AG04450 (cell line): ENCODE results near the gene GALNT2. TPM values are rescaled to one million over a fixed set of nuclear protein-coding genes. Genes with fewer than 3 reads are reported as not detected.

Experiments used
- CTCF ChIA-PET: fragments of 300-600, 350-600 bp; formaldehyde crosslinking; extraction: SDS; loops from one replicate; lab custom pipeline; 2022; ENCODE audit warnings: antibody characterized with exemption, inconsistent platforms; lab: Charles Lee
- POLR2A ChIA-PET: fragments of 350-600 bp; formaldehyde crosslinking; extraction: SDS; loops from one replicate; lab custom pipeline; 2021; ENCODE audit warnings: antibody characterized with exemption, inconsistent platforms; lab: Yijun Ruan, JAX
- DNase-seq: peaks from one replicate; pipeline ENCODE4 v3.0.0-alpha.2; 2011; ENCODE audit warnings: low read depth, low spot score
- H3K27ac ChIP-seq: one replicate; pipeline ENCODE4 v1.5.1; 2012; ENCODE audit warnings: low read depth, low read length, control low read depth
- H3K27me3 ChIP-seq: one replicate; pipeline ENCODE4 v1.6.0; 2012; ENCODE audit warnings: low read length; ENCODE audit not compliant: control insufficient read depth, insufficient read depth
- H3K4me3 ChIP-seq: 2 replicates; pipeline ENCODE4 v1.5.1; 2011; ENCODE audit warnings: mild to moderate bottlenecking, low read depth, low read length, control low read depth
- H3K9me3 ChIP-seq: 2 replicates; pipeline ENCODE4 v1.5.1; 2012; ENCODE audit warnings: low read length; ENCODE audit not compliant: control insufficient read depth, insufficient read depth
- CTCF ChIP-seq: IDR thresholded peaks from 2 replicates; pipeline ENCODE4 v1.5.1; 2011; ENCODE audit warnings: low read depth, low read length, control low read depth, inconsistent platforms
- polyA plus RNA-seq: library from polyadenylated mRNA; depleted of rRNA; stranded (reverse); fragments of >200 nt; gene quantifications from 2 replicates; pipeline ENCODE4 v1.2.3, GENCODE V29; 2011

Gene GALNT2
- polyA plus RNA-seq, 1 experiment = 121 TPM

DNA sequence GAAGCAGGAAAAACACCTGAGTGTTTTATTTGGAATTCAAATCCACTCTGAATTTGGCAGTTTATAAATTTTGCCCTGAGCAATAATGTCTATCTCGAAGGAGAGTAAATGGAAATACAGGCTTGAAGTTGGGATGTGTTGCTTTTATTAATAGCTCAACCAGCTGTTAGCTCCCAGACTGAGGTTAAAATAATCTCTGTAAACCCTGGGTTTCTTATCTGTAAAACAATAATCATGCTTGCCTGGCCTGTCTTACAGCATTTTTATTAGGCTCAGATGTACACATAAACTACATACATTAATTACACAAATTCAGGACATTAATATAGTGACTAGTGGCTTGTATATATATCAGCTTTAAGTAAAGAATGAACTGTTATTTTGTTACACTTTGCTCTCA, 148.5 kb downstream of the GALNT2 start:
- TF ChIP-seq CTCF = no peak
- no peak for DNase-seq
- ChIA-PET CTCF (interaction anchor here (1.1 to 1.5 kb wide), 2 partner anchors 13 to 16 kb away, joined by 3 to 5 read pairs; no protein-coding TSS in a partner anchor), POLR2A (no interaction called here)
- H3K27me3 ChIP-seq = no peaks in the 10 kb centered on the region
- no peak overlapping the region for H3K27ac ChIP-seq
- no peak overlapping the region for H3K4me3 ChIP-seq
- peaks cover 4% of the 10 kb centered on the region; the same call in 1 of the 2 replicates for H3K9me3 ChIP-seq

DNA sequence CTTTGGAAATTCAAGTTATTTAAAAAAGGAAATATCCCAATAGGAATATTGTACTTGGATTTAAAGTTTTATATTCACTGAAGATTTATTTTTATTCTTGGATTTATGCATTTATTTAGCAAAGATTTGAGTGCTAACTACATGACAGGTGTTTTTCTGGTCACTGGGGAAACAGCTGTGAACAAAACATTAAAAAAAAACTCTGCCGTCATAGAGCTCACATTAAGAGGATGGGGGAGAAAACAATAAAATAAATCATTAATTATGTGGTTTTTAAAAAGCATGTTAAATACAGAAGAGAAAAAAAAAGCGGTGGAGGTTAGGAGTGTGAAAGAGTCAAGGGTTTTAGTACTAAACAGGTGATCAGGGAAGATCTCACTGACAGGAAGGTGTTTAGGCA, 149.9 kb downstream of the GALNT2 start:
- DNase-seq = no peak
- POLR2A ChIA-PET = no interaction called here
- Histone ChIP-seq H3K27ac (no peak overlapping the region), H3K27me3 (no peaks in the 10 kb centered on the region), H3K9me3 (no peaks in the 10 kb centered on the region), H3K4me3 (no peak overlapping the region)
- CTCF ChIA-PET = no interaction called here
- TF ChIP-seq CTCF = no peak

- Histone ChIP-seq H3K27ac (no peak overlapping the region), H3K9me3 (no peaks in the 10 kb centered on the region), H3K4me3 (no peak overlapping the region), H3K27me3 (no peaks in the 10 kb centered on the region)
- TF ChIP-seq CTCF = no peak
- CTCF ChIA-PET = no interaction called here
- DNase-seq = no peak
- POLR2A ChIA-PET = no interaction called here
These were observed 151.6 kb downstream of the GALNT2 start for GRCh38 chr1:230218667-230219066.

DNA sequence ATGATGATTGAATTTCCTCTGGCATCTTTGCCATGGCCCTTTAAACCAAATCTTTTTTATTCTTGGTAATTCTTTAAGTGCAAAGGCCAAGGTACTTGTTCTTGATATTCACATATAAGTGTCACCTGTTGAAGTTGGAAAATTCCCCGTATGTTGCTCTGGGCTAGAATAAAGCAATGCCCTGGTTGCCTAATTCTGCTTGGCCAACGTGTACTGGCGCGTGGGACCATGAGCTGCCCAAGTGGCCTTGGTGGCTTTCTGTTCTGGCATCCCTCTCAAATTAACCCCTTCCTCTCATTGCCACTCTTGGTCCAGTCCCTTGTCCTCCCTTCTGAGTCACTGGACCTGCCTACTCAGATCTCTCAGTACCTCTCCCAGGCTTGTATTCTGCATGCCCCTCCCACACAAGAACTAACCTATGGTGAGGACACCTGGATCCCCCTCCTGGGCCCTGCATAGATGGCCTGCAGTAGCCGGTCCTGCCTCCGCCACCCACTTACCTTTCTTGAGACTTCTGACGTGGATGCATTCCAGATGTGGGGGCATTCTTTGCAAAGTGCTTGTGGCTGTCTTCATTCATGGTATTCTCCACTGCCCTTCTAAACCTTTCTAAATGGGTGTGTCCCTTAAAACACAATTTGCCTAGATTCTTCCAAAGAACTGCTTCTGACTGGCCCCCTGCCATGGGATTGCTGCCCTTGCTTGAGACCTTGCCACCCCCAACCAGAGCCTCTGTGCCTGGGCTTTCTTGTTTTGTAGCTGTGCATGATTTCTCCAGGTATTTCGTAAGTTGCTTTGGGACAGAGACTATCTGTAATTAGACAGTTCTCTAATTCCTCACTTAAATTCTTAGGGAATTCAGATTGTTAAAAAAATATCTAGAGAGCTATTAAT, 152.4 kb downstream of the GALNT2 start:
- H3K27me3 ChIP-seq = no peaks in the 10 kb centered on the region
- no peak overlapping the region for H3K27ac ChIP-seq
- no peak for DNase-seq
- H3K9me3 ChIP-seq = no peaks in the 10 kb centered on the region
- ChIA-PET POLR2A (no interaction called here), CTCF (no interaction called here)
- no peak overlapping the region for H3K4me3 ChIP-seq
- TF ChIP-seq CTCF = no peak

GRCh38 chr1:230220478-230220877, 153.4 kb downstream of the GALNT2 start:
- Histone ChIP-seq H3K27me3 (no peaks in the 10 kb centered on the region), H3K9me3 (no peaks in the 10 kb centered on the region), H3K4me3 (no peak overlapping the region), H3K27ac (no peak overlapping the region)
- DNase-seq = no peak
- CTCF ChIA-PET = interaction anchor here (1.0 to 1.3 kb wide), 2 partner anchors 10 to 11 kb away, joined by 3 read pairs; no protein-coding TSS in a partner anchor
- POLR2A ChIA-PET = no interaction called here
- no peak for TF ChIP-seq CTCF
